Subcutaneous abdominal adipose tissue (tissue), 5 donors: ENCODE measurements around the gene ASB18.
"Not testable (repeated sequence)": the region's sequence is repeated elsewhere in the genome, so short reads cannot be mapped to it uniquely, and the experiment has no call there.

Experiments used
- H3K27ac ChIP-seq: one replicate; pipeline ENCODE4 v1.7.0; 2013; ENCODE audit warnings: low read depth, mild to moderate bottlenecking, inconsistent platforms, low read length, moderate library complexity
- H3K27me3 ChIP-seq, 5 donors: one replicate each; pipeline ENCODE4 v1.7.0; 2013; ENCODE audit warnings: low read length in 5 of 5, inconsistent platforms in 1 of 5; ENCODE audit not compliant: control insufficient read depth in 5 of 5, insufficient read depth in 4 of 5
- H3K36me3 ChIP-seq, 5 donors: one replicate each; pipeline ENCODE4 v1.7.0; 2013; ENCODE audit warnings: low read length in 5 of 5; ENCODE audit not compliant: control insufficient read depth in 5 of 5, insufficient read depth in 5 of 5
- H3K4me1 ChIP-seq, 5 donors: one replicate each; pipeline ENCODE4 v1.7.0; 2013; ENCODE audit warnings: low read length in 5 of 5, mild to moderate bottlenecking in 3 of 5, moderate library complexity in 1 of 5; ENCODE audit not compliant: control insufficient read depth in 5 of 5, insufficient read depth in 5 of 5
- H3K4me3 ChIP-seq, 5 donors: one replicate each; pipeline ENCODE4 v1.7.0; 2013; ENCODE audit warnings: low read length in 5 of 5, low read depth in 1 of 5
- H3K9ac ChIP-seq, 5 donors: one replicate each; pipeline ENCODE4 v1.7.0; 2013; ENCODE audit warnings: low read length in 5 of 5, mild to moderate bottlenecking in 4 of 5, moderate library complexity in 3 of 5
- H3K9me3 ChIP-seq, 5 donors: one replicate each; pipeline ENCODE4 v1.7.0; 2013; ENCODE audit warnings: low read length in 5 of 5; ENCODE audit not compliant: control insufficient read depth in 5 of 5
- donor health status: healthy.
- donor health status: healthy.
- donor health status: healthy.
- donor health status: healthy.
- donor health status: healthy.

ASB18 gene

GRCh38 chr2:236302555-236302954, 38.3 kb upstream of the ASB18 start:
- H3K9me3 ChIP-seq, result no peaks in the 10 kb centered on the region

GRCh38 chr2:236298924-236299475, 34.8 kb upstream of the ASB18 start:
- no peak overlapping the region for H3K9ac ChIP-seq
- no peaks in the 10 kb centered on the region for H3K9me3 ChIP-seq
- H3K36me3 ChIP-seq, result no peaks in the 10 kb centered on the region
- H3K4me1 ChIP-seq, result no peaks in the 10 kb centered on the region
- H3K4me3 ChIP-seq, result no peak overlapping the region
- H3K27me3 ChIP-seq, result no peaks in the 10 kb centered on the region
- H3K27ac ChIP-seq, result no peak overlapping the region

More at GRCh38 chr2:236302555-236302954, 38.3 kb upstream of the ASB18 start:
- Histone ChIP-seq H3K9ac (no peak overlapping the region), H3K36me3 (no peaks in the 10 kb centered on the region), H3K27ac (no peak overlapping the region), H3K4me3 (no peak overlapping the region), H3K27me3 (peaks cover 0 to 10% (median 3%) of the 10 kb centered on the region in 5 donors), H3K4me1 (no peaks in the 10 kb centered on the region)

- no peak overlapping the region for H3K27ac ChIP-seq
- no peak overlapping the region for H3K9ac ChIP-seq
- no peaks in the 10 kb centered on the region for H3K9me3 ChIP-seq
- H3K27me3 ChIP-seq, result peaks cover 0 to 6% (median under 1%) of the 10 kb centered on the region in 5 donors
- H3K4me3 ChIP-seq, result no peak overlapping the region
- no peaks in the 10 kb centered on the region for H3K36me3 ChIP-seq
- H3K4me1 ChIP-seq, result no peaks in the 10 kb centered on the region
Observed at GRCh38 chr2:236295481-236295880, 31.3 kb upstream of the ASB18 start.

- no peaks in the 10 kb centered on the region for H3K36me3 ChIP-seq
- H3K9ac ChIP-seq, result no peak overlapping the region
- no peaks in the 10 kb centered on the region for H3K4me1 ChIP-seq
- no peak overlapping the region for H3K4me3 ChIP-seq
- H3K27me3 ChIP-seq, result peaks cover 0 to 12% (median 5%) of the 10 kb centered on the region in 5 donors
- H3K9me3 ChIP-seq, result no peaks in the 10 kb centered on the region
- no peak overlapping the region for H3K27ac ChIP-seq
Observed at GRCh38 chr2:236294647-236295046, 30.4 kb upstream of the ASB18 start.

GRCh38 chr2:236293241-236293810, 29.1 kb upstream of the ASB18 start:
- Histone ChIP-seq H3K9ac (no peak overlapping the region), H3K27me3 (peaks cover 0 to 14% (median 5%) of the 10 kb centered on the region in 5 donors), H3K4me1 (no peaks in the 10 kb centered on the region), H3K9me3 (no peaks in the 10 kb centered on the region), H3K27ac (no peak overlapping the region), H3K4me3 (no peak overlapping the region), H3K36me3 (no peaks in the 10 kb centered on the region)

- Histone ChIP-seq H3K9me3 (no peaks in the 10 kb centered on the region), H3K4me3 (no peak overlapping the region), H3K9ac (no peak overlapping the region), H3K27me3 (peaks cover 0 to 18% (median 10%) of the 10 kb centered on the region in 5 donors), H3K36me3 (no peaks in the 10 kb centered on the region), H3K27ac (no peak overlapping the region), H3K4me1 (no peaks in the 10 kb centered on the region)
Observed at GRCh38 chr2:236291911-236292310, 27.7 kb upstream of the ASB18 start.

- H3K9me3 ChIP-seq, result no peaks in the 10 kb centered on the region
- H3K27me3 ChIP-seq, result peaks cover 0 to 18% (median 10%) of the 10 kb centered on the region in 5 donors
- H3K27ac ChIP-seq, result no peak overlapping the region
- no peaks in the 10 kb centered on the region for H3K4me1 ChIP-seq
- no peaks in the 10 kb centered on the region for H3K36me3 ChIP-seq
- H3K4me3 ChIP-seq, result no peak overlapping the region
- no peak overlapping the region for H3K9ac ChIP-seq
Observed at GRCh38 chr2:236291476-236291875, 27.3 kb upstream of the ASB18 start.

- Histone ChIP-seq H3K9me3 (no peaks in the 10 kb centered on the region), H3K27me3 (peaks cover 0 to 18% (median 10%) of the 10 kb centered on the region in 5 donors), H3K27ac (no peak overlapping the region), H3K36me3 (no peaks in the 10 kb centered on the region), H3K4me1 (no peaks in the 10 kb centered on the region), H3K9ac (no peak overlapping the region), H3K4me3 (no peak overlapping the region)
Observed at GRCh38 chr2:236290742-236291425, 26.7 kb upstream of the ASB18 start.

GRCh38 chr2:236289766-236290462, 25.7 kb upstream of the ASB18 start:
- H3K9me3 ChIP-seq, result peaks cover 0 to 4% (median 3%) of the 10 kb centered on the region in 5 donors
- H3K9ac ChIP-seq, result no peak overlapping the region
- no peaks in the 10 kb centered on the region for H3K4me1 ChIP-seq
- no peaks in the 10 kb centered on the region for H3K36me3 ChIP-seq
- no peak overlapping the region for H3K27ac ChIP-seq
- H3K4me3 ChIP-seq, result no peak overlapping the region
- H3K27me3 ChIP-seq, result peaks cover 0 to 18% (median 10%) of the 10 kb centered on the region in 5 donors

- not testable (repeated sequence) for H3K4me1 ChIP-seq, H3K36me3 ChIP-seq, H3K4me3 ChIP-seq, H3K27ac ChIP-seq, H3K9ac ChIP-seq
- peaks cover 0 to 11% (median 9%) of the 10 kb centered on the region in 5 donors for H3K9me3 ChIP-seq
- H3K27me3 ChIP-seq, result peaks cover 0 to 18% (median 10%) of the 10 kb centered on the region in 5 donors
Observed at GRCh38 chr2:236288373-236288772, 24.2 kb upstream of the ASB18 start.
